GM18858 (cell line): ENCODE results near the gene TSEN2.

Experiments
- ATAC-seq: cut with Tn5 transposase; IDR thresholded peaks from one replicate; pipeline ENCODE4 v1.9.1; 2021; ENCODE audit not compliant: unreplicated experiment

The TSEN2 gene

DNA sequence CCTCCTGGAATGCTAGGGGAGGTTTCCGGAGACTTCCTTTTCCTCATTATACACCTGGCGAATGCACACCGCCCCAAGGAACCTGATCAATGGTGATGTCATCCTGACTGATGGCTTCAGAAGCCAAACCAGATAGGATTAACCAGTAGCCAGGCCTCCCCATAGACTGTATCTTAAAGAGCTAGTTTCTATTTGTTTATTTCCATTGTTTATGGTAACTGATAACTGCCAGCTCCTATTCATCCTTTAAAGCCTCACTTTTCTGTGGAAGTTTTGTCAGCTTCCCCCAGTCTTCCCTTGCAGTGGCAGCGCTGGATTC is 61.2 kb downstream of the TSEN2 start, which contains the start of gene MKRN2OS:
TSS of gene MKRN2OS (minus strand) at position 27 of the 319 bp plus-strand sequence. CDS start 35 bp downstream, outside the sequence.
- ATAC-seq, result no peak

DNA sequence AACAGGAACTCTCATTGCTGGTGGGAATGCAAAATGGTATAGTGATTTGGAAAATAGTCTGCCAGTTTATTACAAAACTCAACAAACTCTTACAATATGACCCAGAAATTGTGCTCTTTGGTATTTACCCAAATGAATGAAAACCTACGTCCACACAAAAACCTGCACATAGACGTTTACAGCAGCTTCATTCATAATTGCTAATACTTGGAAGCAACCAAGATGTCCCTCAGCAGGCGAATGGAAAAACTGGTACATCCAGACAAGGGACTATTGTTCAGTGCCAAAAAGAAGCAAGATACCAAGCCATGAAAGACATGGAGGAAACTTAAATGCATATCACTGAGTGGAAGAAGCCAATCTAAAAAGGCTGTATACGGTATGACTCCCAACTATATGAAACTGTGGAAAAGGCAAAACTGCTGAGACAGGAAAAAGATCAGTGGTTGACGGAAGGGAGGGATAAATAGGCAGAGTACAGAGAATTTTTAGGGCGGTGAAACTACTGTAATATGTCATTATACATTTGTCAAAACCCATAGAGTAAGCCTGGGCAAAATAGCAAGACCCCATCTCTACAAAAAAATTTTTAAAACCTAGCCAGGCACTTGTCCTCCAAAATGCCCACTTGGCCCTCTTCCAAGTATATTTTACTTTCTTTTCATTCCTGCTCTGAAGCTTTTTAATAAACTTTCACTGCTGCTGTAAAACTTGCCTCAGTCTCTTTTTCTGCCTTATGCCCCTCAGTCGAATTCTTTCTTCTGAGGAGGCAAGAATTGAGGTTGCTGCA is 65.9 kb downstream of the TSEN2 start:
- ATAC-seq, result no peak

DNA sequence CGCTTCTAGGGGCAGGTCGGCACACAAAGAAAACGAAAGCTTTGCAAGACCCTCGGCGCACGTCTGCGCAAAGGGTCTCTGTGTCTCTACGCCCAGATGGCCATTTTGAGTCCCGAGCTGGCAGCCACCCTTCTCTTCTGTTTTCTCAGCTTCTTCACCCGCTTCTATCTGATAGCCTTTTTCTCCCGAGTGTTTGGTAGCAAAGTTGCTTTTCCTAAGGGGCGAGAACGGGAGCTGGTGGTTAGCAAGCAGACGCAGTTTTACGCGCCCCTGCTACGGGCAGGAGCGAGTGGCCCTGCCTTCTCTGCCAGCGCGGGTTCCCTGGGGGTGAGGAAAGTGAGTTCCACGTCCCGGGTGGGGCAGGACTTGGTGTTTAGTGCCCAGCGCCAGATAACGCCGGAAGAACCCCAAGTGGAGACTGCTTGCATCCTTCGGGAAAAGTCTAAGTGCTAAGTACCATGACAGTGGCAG is 69.7 kb downstream of the TSEN2 start:
- ATAC-seq, result no peak

DNA sequence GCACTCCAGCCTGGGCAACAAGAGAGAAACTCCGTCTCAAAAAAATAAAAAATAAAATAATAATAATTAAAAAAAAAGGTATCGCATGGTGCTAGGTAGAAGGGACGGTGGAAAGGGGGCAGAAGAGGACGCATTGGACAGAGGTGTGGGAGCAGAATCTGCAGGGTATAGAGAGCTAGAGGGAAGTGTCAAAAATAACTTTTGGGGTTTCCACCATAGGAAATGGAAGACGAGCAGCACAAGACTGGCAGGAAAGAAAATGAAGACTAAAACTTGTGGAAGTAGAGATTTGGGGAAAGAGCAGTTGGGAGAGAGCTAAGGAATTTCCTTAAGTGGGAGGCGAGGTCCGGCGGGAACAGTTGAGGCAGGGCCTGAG is 72.0 kb downstream of the TSEN2 start:
- ATAC-seq, result no peak

DNA sequence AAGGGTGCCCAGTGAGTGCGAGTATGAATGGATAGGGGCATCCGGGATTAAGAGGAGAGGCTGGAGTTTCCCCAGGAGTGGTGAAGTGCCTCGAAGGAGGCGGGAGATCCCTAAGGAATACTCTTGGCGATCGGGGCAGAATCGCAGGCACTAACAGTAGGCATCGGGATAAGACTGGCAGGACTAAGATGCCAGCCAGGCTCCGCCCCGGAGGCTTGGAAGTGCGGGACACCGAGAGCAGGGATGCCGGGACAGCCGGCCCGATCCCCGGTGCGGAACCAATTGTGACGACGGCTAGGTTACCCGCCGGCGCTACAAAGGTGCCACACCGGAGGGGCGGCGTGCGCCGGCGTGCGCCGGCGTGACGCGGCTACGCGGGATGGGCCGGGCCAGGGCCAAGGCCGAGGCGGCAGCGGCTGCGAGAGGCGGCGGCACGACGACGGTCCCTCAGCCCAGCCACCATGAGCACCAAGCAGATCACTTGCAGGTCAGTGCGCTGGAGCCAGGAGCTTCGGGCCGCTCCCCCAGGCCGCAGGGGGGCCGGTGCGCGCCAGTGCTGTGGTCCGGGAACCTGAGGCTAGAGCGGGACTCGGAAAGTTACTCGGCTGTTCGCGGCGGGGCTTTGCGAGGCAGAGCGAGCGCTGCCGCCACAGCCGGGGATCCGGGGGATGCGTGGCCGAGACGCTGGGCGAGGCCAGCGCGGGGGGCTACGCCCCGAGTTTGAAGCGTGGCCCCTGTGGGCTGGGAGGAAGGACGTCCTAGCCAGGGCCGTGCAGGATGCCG is 72.6 kb downstream of the TSEN2 start, which contains the start of gene MKRN2:
TSS of gene MKRN2 (plus strand) at position 398 of the 783 bp plus-strand sequence. CDS start at position 462, 64 bp downstream.
- ATAC-seq, result peak; percentile 52

DNA sequence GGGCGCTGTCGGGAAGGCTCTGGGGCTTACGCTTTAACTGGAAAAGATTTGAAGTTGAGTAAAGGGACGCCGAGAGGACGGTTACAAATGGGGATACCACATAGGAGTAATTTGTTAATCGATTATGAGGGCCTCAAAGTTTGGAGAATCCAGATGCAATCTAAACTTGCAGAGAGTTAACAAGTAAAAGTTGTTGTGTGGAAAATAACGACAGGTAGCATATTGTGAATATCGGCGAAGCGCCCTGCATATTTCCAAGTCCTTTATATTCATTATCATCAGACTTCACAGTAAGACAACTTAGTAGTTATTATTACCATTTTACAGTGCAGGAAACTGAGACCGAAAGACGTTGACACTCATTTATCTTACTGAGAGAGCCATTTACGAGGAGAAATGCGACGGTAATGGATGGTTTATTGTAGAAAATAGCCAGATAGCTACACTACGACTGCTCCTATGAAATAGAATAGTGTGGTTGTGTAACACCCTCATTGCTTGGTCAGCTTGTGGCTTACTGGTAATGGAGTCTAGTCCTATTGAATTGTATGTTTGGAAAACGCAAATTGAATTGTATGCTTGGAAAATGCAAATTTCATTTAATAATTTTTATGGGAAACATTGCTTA is 73.3 kb downstream of the TSEN2 start:
- ATAC-seq, result no peak

DNA sequence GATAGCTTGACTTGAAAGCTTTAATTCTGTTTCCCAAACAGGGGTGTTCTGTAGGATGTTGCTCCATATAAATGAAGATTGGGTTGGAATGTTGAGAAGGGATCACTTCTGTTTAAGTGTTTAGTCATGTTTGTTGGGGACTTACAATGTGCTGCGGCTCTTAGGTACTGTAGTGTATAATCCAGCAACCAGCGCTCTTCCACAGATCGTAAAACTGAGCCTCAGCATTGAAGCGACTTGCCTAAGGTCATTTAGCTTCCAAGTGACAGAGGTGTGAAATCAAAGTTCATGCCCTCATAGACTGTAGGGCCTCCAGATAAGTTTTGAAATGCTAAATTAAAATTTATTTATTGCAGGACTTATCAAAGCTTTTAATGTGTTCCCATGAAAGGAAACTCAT is 74.4 kb downstream of the TSEN2 start:
- no peak for ATAC-seq

DNA sequence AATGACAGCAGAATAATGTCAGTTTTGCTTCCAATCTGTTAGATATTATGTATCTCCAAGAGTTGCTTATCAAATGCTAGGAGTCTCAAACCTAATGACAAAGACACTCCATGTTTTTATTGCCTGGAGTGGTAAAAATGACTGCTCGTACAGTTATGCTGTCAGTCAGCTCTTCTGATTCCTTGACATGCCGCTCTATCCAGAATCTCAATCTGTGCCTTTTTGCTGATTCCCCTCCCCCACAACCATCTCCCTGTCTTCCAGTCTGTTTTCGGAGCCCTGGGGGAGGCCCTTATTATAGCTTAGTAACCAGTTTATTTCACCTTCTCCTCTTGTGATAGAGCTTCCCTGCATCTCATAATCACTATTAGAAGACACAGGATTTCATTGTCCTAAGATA is 75.2 kb downstream of the TSEN2 start:
- ATAC-seq, result no peak

DNA sequence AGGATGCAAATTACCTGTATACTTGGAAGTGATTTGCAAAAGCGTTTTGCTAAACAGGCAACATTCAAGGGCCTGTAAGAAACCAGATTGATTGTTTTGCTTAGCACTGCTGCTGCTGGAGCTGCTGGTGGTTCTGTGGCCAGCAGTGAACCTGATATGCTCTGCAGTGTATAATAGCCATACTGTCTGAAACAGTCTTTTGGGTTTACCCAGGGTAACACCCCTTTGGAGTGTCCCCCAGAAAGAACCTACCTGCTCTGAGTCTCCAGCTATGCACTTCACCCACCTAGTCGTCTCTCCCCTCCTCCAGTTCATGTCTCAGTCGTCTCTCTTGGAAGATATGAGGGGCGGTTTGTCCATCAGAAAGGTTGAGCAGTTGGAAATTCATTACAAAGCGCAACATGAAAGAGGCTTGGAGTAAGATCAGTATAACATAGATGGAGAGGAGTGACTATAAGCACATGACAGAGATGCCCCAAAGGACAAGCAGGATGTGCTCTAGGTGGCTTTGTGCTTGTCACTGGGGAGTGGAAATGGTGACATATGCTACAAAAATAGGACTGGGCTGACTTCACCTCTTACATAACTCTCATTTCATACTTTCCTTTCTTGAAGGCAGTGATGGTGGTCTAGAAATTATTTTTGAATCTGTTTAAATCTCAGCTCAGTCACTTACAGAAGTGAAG is 76.4 kb downstream of the TSEN2 start:
- peak; percentile 43 for ATAC-seq

DNA sequence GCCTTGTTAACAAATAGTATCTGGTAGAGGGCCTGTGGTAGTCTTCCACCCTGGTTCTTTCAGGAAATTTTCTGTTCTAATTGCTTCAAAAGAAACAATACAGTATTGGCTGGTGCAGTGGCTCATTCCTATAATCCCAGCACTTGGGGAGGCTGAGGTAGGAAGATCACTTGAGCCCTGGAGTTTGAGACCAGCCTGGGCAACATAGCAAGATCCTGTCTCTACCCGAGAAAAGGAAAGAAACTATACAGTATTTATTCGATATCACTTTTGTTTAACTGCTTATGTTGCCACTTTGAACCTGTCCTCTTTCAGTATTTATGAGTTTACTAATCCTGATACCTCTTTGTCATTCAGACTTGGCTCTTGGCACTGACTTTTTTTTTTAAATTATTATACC is 77.1 kb downstream of the TSEN2 start:
- no peak for ATAC-seq

DNA sequence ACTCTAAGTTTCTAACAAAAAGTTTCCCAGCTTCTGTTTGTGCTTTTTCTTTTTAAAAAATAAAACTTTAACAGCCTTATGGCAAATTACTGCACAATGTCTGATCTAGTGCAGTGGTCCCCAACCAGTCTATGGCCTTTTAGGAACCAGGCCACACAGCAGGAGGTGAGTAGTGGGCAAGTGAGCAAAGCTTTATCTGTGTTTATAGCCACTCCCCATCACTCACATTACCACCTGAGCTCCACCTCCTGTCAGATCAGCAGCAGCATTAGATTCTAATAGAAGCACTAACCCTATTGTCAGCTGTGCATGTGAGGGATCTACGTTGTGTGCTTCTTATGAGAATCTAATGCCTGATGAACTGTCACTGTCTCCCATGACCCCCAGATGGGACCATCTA is 78.2 kb downstream of the TSEN2 start:
- no peak for ATAC-seq

DNA sequence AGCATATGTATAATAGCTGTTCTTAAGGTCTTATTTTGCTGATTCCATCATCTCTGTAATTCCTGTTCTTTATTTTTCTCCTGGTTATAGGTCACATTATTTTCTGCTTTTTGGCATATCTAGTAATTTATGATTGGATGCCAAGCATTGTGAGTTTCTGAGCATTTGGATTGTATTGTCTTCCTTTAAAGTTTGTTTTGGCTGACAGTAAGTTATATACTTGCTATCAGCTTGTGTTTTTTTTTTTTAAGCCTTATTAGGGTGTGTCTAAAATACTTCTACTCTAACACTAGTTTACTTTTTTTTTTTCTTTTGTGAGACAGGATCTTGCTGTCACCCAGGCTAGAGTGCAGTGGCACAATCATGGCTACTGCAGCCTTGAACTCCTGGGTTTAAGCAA is 82.7 kb downstream of the TSEN2 start:
- no peak for ATAC-seq

DNA sequence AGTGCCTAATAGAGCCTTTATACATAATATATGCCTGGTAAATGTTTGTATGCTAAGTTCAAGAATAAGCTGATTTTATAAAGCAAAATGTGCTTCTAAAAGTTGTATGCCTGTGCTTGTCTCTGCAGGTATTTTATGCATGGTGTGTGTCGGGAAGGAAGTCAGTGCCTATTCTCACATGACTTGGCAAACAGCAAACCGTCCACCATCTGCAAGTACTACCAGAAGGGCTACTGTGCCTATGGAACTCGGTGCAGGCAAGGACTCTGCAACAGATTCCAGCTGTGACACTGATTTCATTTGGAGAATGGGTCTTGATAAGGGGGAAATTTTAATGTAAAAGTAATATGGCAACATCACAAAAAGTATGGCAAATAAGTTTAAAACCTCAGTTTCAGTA is 84.5 kb downstream of the TSEN2 start:
- ATAC-seq, result no peak

DNA sequence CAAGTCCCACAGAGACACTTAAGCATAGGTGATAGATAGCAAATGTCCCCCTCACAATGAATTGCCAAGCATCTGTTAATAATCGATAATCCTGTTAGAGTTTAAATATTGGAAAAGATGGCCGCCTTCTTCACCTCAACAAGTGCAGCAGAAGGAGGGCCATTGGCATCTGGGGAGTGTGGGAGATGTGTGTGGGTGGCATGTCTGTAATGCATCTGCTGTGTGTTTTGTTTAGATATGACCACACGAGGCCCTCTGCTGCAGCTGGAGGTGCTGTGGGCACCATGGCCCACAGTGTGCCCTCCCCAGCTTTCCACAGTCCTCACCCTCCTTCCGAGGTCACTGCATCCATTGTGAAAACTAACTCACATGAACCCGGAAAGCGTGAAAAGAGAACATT is 85.6 kb downstream of the TSEN2 start:
- no peak for ATAC-seq

DNA sequence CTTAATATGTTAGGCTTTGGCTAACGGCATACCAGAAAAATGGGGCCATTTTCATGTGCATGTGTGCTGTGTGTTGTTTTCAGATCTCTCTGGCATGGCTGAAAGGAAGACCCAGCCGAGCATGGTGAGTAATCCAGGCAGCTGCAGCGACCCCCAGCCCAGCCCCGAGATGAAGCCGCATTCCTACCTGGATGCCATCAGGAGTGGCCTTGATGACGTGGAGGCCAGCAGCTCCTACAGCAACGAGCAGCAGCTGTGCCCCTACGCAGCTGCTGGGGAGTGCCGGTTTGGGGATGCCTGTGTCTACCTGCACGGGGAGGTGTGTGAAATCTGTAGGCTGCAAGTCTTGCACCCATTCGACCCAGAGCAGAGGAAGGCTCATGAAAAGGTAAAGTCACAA is 87.7 kb downstream of the TSEN2 start:
- no peak for ATAC-seq

DNA sequence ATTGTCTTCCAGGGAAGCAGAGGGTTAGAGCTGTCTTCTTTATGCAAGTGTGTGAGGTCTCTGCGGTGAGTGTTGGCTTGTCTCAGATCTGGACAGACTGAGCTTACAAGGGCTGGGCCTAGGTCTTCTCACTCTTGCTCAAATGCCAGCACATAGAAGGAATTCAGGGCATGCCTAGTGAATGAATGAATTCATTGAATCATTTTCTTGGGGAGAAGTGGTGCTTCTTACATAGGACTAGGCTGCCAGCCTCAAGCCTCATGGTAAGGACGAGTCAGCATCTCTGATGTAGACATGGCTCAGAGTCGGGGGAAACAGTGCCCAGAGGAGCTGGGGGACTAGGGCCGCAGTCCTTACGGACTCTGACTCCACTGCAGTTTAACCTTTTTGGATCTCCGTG is 89.9 kb downstream of the TSEN2 start:
- ATAC-seq, result no peak

DNA sequence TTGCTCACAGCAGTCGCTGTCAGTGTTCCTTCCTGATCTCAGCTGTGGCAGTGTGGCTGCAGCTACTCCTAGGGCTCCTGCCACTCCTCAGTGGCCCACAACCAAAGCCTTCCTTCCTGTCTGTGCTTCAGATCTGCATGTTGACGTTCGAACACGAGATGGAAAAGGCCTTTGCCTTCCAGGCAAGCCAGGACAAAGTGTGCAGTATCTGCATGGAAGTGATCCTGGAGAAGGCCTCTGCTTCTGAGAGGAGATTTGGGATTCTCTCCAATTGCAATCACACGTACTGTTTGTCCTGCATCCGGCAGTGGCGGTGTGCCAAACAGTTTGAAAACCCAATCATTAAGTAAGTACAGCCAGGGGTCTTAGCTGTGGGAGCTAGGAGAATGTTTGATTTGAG is 90.4 kb downstream of the TSEN2 start:
- no peak for ATAC-seq

DNA sequence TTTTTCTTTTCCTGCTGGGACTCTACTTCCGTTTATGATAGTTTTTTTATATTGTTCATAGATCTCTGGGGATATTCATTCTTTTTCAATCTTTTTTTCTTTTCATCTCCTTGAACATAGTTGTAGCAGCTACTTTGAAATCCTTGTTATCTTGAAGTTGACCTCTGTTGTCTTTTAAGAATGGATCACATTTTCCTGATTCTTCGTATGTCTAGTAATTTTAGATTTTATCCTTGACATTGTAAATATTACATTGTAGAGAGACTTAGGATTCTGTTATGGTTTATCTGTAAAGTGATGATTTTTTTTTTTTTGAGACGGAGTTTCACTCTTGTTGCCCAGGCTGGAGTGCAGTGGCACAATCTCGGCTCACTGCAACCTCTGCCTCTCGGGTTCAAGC is 93.1 kb downstream of the TSEN2 start:
- no peak for ATAC-seq

DNA sequence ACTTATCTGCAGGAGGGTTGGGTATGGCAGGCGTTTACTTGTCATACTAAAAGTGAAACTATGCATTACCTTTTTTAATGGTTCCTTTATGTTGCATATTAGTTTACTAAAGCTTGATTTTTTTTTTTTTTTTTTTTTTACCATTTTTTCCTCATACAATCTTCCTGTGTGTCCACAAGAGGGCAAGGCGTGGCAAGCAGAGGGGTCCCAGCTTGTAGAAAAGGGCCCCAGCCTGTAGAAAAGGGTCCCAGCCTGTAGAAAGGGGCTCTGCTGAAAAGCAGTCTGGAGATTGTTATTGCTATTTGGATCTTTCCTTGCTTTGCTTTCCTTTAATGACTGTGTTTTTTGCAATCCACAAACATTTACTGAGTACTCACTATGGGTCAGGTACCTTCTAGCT is 94.5 kb downstream of the TSEN2 start:
- no peak for ATAC-seq

DNA sequence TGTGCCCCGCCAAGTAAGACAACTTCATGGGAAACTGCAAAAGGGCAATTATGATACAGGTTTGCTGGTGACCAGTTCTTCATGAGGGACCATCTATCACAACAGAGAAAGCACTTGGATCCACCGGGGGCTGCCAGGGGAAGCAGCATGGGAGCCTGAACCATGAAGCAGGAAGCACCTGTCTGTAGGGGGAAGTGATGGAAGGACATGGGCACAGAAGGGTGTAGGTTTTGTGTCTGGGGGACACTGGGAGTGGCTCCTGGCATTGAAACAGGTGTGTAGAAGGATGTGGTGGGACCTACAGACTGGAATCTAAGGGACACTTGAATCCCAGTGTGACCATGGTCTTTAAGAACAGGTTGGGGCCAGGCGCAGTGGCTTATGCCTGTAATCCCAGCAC is 95.2 kb downstream of the TSEN2 start:
- no peak for ATAC-seq

DNA sequence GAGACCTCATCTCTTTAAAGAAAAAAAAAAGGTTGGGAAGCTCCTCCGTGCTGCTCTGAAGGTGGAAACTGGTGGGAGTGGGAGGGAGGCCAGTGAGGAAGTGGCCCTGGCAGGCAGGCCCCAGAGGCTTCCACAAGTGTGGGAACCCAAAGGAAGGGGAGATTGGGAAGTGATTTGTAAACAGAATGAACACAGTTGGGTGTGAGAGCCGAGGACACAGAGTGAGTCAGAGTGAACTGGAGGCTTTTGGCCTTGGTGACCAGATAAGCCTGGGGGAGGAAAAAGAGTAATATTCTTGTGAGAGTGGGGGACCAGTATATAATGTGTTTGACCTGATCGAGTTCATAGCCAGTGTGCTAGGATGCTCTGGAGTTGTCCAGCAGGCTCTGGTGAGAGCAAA is 95.6 kb downstream of the TSEN2 start:
- ATAC-seq, result no peak
